Measurements from ENCODE around the gene INPP4A. TPM values are rescaled to one million over a fixed set of nuclear protein-coding genes. Genes with fewer than 3 reads are reported as not detected.

INPP4A gene
- total and polyA plus RNA-seq, 2 donors (not counting 3 experiments of a cell fraction or from before 2014, with no cell fraction given), result 14.9 to 28.8 TPM

- no peak for DNase-seq (ENCODE audit: low read depth, low spot score)
- POLR2A ChIA-PET, result no interaction called here
- FAIRE-seq, result no peak
- no peak for TF ChIP-seq EZH2 (IDR thresholded peaks at IDR 0.05; ENCODE audit: borderline replicate concordance, low read depth, low read length, severe bottlenecking)
- no peaks in the 10 kb centered on the region for H3K9me3 ChIP-seq (replicated peaks; ENCODE audit: control insufficient read depth, insufficient read depth, low read length)
- no peaks in the 10 kb centered on the region for H3K27me3 ChIP-seq (ENCODE audit: control insufficient read depth in 2 of 2, insufficient read depth in 2 of 2, low read length in 2 of 2)
- H3K4me2 ChIP-seq (ENCODE audit: insufficient read depth, low read length), result no peak overlapping the region
- H3K4me3 ChIP-seq (replicated peaks in 1 of 3; ENCODE audit: insufficient read depth in 1 of 3, low read depth in 1 of 3, low read length in 3 of 3), result no peak overlapping the region
- no peak overlapping the region for H3K27ac ChIP-seq (ENCODE audit: insufficient read depth, low read depth, low read length)
- no peaks in the 10 kb centered on the region for H3K4me1 ChIP-seq (ENCODE audit: control insufficient read depth, extremely low read depth, insufficient read depth, low read length)
- intact Hi-C loops (cut with micrococcal nuclease) (no loop called here), dilution Hi-C loops (cut with MboI; ENCODE audit: extremely low pct_ligation_motif_present, low sequenced_read_pairs) (no loop called here)
- no peaks in the 10 kb centered on the region for H3K9me1 ChIP-seq (replicated peaks; ENCODE audit: control insufficient read depth, extremely low read depth, insufficient read depth, low read length)
- CTCF ChIA-PET, result interaction anchor here (0.7 to 2.5 kb wide), 6 partner anchors 11 to 296 kb away, joined by 3 to 10 read pairs (median 4); no protein-coding TSS in a partner anchor
- H2AFZ ChIP-seq (ENCODE audit: low read depth, low read length), result no peak overlapping the region
- peaks cover 4 to 18% of the 10 kb centered on the region in 2 experiments for H3K36me3 ChIP-seq (ENCODE audit: control insufficient read depth in 2 of 2, extremely low read depth in 1 of 2, insufficient read depth in 2 of 2, low read length in 2 of 2)
- no TSS peak for BruUV-seq (replicated peaks)
- no peak overlapping the region for H3K9ac ChIP-seq (replicated peaks; ENCODE audit: extremely low read depth, insufficient read depth, low read length)
- no peaks in the 10 kb centered on the region for H3K79me2 ChIP-seq (ENCODE audit: control insufficient read depth, insufficient read depth, low read length)
- H4K20me1 ChIP-seq (replicated peaks; ENCODE audit: control insufficient read depth, extremely low read depth, insufficient read depth, low read length), result no peaks in the 10 kb centered on the region
Measured at GRCh38 chr2:98541489-98541888, 96.8 kb downstream of the INPP4A start.

- TF ChIP-seq JUN (IDR thresholded peaks at IDR 0.05; ENCODE audit: borderline replicate concordance, insufficient read depth, insufficient read length, low read depth), result no peak
- TF ChIP-seq EZH2 (IDR thresholded peaks at IDR 0.05; ENCODE audit: borderline replicate concordance, low read depth, low read length, severe bottlenecking), result no peak
- Histone ChIP-seq H3K4me1 (ENCODE audit: control insufficient read depth, extremely low read depth, insufficient read depth, low read length) (no peaks in the 10 kb centered on the region), H3K9me3 (replicated peaks; ENCODE audit: control insufficient read depth, insufficient read depth, low read length) (no peaks in the 10 kb centered on the region), H3K9ac (replicated peaks; ENCODE audit: extremely low read depth, insufficient read depth, low read length) (no peak overlapping the region), H3K27ac (ENCODE audit: insufficient read depth, low read depth, low read length) (no peak overlapping the region), H3K9me1 (replicated peaks; ENCODE audit: control insufficient read depth, extremely low read depth, insufficient read depth, low read length) (no peaks in the 10 kb centered on the region), H3K27me3 (ENCODE audit: control insufficient read depth in 2 of 2, insufficient read depth in 2 of 2, low read length in 2 of 2) (no peaks in the 10 kb centered on the region), H4K20me1 (replicated peaks; ENCODE audit: control insufficient read depth, extremely low read depth, insufficient read depth, low read length) (no peaks in the 10 kb centered on the region), H2AFZ (ENCODE audit: low read depth, low read length) (no peak overlapping the region), H3K36me3 (ENCODE audit: control insufficient read depth in 2 of 2, extremely low read depth in 1 of 2, insufficient read depth in 2 of 2, low read length in 2 of 2) (peaks cover 4 to 20% of the 10 kb centered on the region in 2 experiments), H3K4me2 (ENCODE audit: insufficient read depth, low read length) (no peak overlapping the region), H3K79me2 (ENCODE audit: control insufficient read depth, insufficient read depth, low read length) (no peaks in the 10 kb centered on the region), H3K4me3 (replicated peaks in 1 of 3; ENCODE audit: insufficient read depth in 1 of 3, low read depth in 1 of 3, low read length in 3 of 3) (no peak overlapping the region)
- intact Hi-C loops (cut with micrococcal nuclease) (no loop called here), dilution Hi-C loops (cut with MboI; ENCODE audit: extremely low pct_ligation_motif_present, low sequenced_read_pairs) (no loop called here)
- FAIRE-seq (no peak), DNase-seq (ENCODE audit: low read depth, low spot score) (no peak)
- CTCF ChIA-PET, result interaction anchor here (0.7 to 2.5 kb wide), 9 partner anchors 11 to 295 kb away, joined by 3 to 10 read pairs (median 4); no protein-coding TSS in a partner anchor
- no TSS peak for BruUV-seq (replicated peaks)
- POLR2A ChIA-PET, result no interaction called here
Measured at GRCh38 chr2:98541906-98542305, 97.2 kb downstream of the INPP4A start.

Data from endothelial cell of umbilical vein (primary cell).